Prostate gland (tissue), 2 donors: ENCODE measurements around the gene MTX3. TPM values are rescaled to one million over a fixed set of nuclear protein-coding genes. Genes with fewer than 3 reads are reported as not detected.

Source experiments
- DNase-seq: peaks from one replicate; pipeline ENCODE4 v3.0.0-alpha.2; 2019; ENCODE audit warnings: low spot score
- H3K27ac ChIP-seq, 2 donors: fragments of 200-600 bp; sonication (generic); 2 replicates each; pipeline ENCODE4 v1.5.1; 2017 to 2019
- H3K27me3 ChIP-seq: fragments of 200-600 bp; sonication (generic); replicated peaks from 2 replicates; pipeline ENCODE4 v1.5.1; 2019; ENCODE audit not compliant: insufficient read depth
- H3K36me3 ChIP-seq, 2 donors: fragments of 200-600 bp; sonication (generic); 1 replicate in 1 of 2; 2 replicates in 1 of 2; pipeline versions ENCODE4 v1.5.1 to v1.8.1; 2017 to 2019
- H3K4me1 ChIP-seq: fragments of 200-600 bp; sonication (generic); replicated peaks from 2 replicates; pipeline ENCODE4 v1.5.1; 2019
- H3K4me3 ChIP-seq, 2 donors: fragments of 200-600 bp; sonication (generic); 2 replicates each; pipeline ENCODE4 v1.5.1; 2017 to 2019
- H3K9me3 ChIP-seq: fragments of 200-600 bp; sonication (generic); 2 replicates; pipeline ENCODE4 v1.5.1; 2017
- POLR2A ChIP-seq: fragments of 450-650 bp; IDR thresholded peaks from one replicate; pipeline ENCODE4 v1.6.1; 2016; ENCODE audit warnings: antibody characterized with exemption, mild to moderate bottlenecking
- POLR2AphosphoS5 ChIP-seq: sonication (generic); formaldehyde crosslinking; IDR thresholded peaks from one replicate; pipeline ENCODE4 v1.6.1; 2017; ENCODE audit warnings: antibody characterized with exemption
- WGBS: methylation state at CpG from one replicate; pipeline ENCODE4 v1.1.5; 2018; 5-methylcytosine and 5-hydroxymethylcytosine counted together
- intact Hi-C: fragments of 100-400 bp; cut with DNase I; formaldehyde crosslinking; loops from one replicate; pipeline ENCODE4 v1.14.2; 2022
- total RNA-seq, 2 donors: library from RNA; depleted of rRNA; stranded (reverse); fragments of >200 nt; gene quantifications; one replicate each; pipeline ENCODE4 v1.1.0, GENCODE V29; 2016
- TF ChIP-seq, protein P1 (sequence below), 4 experiments: fragments of 200-600 bp in 2 of 4; fragments of 450-650 bp in 2 of 4; sonication (generic) in 2 of 4; IDR thresholded peaks; 1 replicate in 3 of 4; 2 replicates in 1 of 4; pipeline ENCODE4 v1.5.1; 2016 to 2019; ENCODE audit warnings: antibody characterized with exemption in 4 of 4, mild to moderate bottlenecking in 2 of 4, moderate library complexity in 2 of 4

Gene MTX3, protein sequence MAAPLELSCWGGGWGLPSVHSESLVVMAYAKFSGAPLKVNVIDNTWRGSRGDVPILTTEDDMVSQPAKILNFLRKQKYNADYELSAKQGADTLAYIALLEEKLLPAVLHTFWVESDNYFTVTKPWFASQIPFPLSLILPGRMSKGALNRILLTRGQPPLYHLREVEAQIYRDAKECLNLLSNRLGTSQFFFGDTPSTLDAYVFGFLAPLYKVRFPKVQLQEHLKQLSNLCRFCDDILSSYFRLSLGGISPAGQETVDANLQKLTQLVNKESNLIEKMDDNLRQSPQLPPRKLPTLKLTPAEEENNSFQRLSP
- 10 to 100 TPM; 16.0 to 16.5 TPM for total RNA-seq

DNA sequence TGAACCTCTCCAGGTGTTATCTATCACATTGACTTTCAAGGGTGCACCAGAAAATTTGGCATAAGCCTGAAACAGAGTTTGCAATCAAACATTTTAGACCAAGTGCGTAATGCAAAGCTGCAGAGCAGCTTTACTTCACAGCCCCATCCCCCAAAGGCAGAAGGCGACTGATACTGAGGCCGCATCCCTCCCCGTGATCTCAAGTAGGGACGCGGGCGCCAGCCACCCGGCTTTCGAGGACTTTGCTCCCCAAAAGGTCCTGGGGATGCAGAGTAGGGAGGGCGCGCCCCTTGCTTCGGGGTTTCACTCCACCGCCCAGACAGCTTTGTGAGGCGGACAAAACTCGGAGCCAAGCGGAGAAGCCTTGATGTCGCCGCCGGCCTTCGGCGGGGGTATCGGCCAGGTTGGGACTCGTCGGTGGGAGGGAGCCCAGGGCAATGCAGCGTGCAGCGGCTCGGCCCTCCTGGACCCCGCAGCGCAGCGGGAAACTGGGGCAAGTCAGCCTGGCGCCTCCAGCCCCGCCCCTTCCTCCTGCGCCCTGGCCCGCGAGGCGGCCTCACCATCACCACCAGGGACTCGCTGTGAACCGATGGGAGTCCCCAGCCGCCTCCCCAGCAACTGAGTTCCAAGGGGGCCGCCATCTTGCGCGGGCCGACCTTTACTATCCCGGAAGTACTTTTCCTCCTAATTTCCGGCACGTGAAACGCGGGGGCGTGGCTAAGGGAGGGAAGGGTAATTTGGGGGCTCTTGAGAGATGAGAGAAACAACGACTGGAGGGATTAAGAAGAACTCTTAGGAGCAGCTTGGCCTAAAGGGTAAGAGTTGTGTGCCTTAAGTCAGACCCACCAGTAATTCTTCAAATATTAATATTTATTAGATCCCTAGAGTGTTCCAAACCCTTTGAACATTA is at the start of gene MTX3:
TSS of gene MTX3 (minus strand) at position 665 of the 910 bp plus-strand sequence. CDS start at position 641, 24 bp downstream.
- Histone ChIP-seq H3K27ac (peak within 1 kb of the TSS; percentile 67 to 72), H3K36me3 (no peaks in the 10 kb centered on the region), H3K4me3 (peak within 1 kb of the TSS; percentile 64 to 78), H3K4me1 (peaks cover 7% of the 10 kb centered on the region), H3K27me3 (no peaks in the 10 kb centered on the region), H3K9me3 (no peaks in the 10 kb centered on the region)
- TF ChIP-seq POLR2A (no peak), POLR2AphosphoS5 (peak; percentile 79)
- TF ChIP-seq, protein P1, sequence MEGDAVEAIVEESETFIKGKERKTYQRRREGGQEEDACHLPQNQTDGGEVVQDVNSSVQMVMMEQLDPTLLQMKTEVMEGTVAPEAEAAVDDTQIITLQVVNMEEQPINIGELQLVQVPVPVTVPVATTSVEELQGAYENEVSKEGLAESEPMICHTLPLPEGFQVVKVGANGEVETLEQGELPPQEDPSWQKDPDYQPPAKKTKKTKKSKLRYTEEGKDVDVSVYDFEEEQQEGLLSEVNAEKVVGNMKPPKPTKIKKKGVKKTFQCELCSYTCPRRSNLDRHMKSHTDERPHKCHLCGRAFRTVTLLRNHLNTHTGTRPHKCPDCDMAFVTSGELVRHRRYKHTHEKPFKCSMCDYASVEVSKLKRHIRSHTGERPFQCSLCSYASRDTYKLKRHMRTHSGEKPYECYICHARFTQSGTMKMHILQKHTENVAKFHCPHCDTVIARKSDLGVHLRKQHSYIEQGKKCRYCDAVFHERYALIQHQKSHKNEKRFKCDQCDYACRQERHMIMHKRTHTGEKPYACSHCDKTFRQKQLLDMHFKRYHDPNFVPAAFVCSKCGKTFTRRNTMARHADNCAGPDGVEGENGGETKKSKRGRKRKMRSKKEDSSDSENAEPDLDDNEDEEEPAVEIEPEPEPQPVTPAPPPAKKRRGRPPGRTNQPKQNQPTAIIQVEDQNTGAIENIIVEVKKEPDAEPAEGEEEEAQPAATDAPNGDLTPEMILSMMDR (IDR thresholded peaks at IDR 0.05), result no peak
- WGBS, result 2% methylated on average over 50 of the region's 50 CpGs
- DNase-seq, result peak; percentile 61
- intact Hi-C loops, result no loop called here

DNA sequence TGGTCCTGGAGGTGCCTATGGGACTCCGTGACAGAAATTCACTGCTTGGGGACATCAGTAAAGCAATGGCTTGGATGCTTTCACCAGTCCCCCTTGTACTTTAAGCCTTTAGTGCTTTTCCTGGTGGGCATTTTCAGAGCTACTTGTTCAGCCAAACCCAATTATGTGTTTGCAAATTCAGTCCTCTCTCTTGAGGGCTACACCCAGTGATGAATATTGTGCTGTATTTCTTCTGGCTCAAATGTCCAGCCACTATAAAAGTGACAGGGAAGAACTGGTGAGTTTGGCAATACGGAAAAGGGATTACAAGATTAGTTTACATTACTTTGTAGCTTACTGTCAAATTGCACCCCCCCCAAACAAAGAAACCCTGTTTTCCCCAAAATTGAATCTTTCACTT is 48.6 kb upstream of the MTX3 start:
- DNase-seq, result no peak
- WGBS, result 71% methylated on average over 2 of the region's 2 CpGs
- H3K4me1 ChIP-seq, result no peaks in the 10 kb centered on the region
- no peak overlapping the region for H3K27ac ChIP-seq
- no peak overlapping the region for H3K4me3 ChIP-seq
- intact Hi-C loops, result no loop called here
- no peaks in the 10 kb centered on the region for H3K27me3 ChIP-seq
- H3K9me3 ChIP-seq, result no peaks in the 10 kb centered on the region
- TF ChIP-seq, protein P1 (IDR thresholded peaks at IDR 0.05), result no peak
- TF ChIP-seq POLR2A (no peak), POLR2AphosphoS5 (no peak)
- no peaks in the 10 kb centered on the region for H3K36me3 ChIP-seq

DNA sequence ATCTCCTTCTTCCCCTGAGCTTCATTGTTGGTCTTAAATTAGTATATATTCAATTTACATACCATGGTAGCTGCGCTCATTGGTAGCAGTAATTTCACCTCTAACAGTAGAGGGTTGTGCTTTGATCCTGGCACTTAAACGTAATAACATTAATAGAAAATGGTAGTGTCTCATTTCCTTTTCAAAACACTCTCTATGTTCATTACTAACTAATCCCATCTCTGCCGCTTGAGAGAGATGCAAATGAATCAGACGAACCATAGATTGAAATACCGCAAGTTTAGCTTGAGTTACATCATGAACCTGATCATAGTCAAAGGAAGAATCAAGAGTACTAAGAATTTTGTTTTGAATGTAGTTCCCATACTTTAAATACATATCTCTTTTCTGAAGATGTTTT is 46.3 kb upstream of the MTX3 start:
- DNase-seq, result no peak
- Histone ChIP-seq H3K27me3 (no peaks in the 10 kb centered on the region), H3K9me3 (no peaks in the 10 kb centered on the region), H3K27ac (no peak overlapping the region), H3K4me3 (no peak overlapping the region), H3K4me1 (no peaks in the 10 kb centered on the region), H3K36me3 (no peaks in the 10 kb centered on the region)
- intact Hi-C loops, result no loop called here
- TF ChIP-seq, protein P1 (IDR thresholded peaks at IDR 0.05), result no peak
- TF ChIP-seq POLR2AphosphoS5, result no peak
- no peak for TF ChIP-seq POLR2A
- WGBS, result 83% methylated on average over 5 of the region's 5 CpGs

DNA sequence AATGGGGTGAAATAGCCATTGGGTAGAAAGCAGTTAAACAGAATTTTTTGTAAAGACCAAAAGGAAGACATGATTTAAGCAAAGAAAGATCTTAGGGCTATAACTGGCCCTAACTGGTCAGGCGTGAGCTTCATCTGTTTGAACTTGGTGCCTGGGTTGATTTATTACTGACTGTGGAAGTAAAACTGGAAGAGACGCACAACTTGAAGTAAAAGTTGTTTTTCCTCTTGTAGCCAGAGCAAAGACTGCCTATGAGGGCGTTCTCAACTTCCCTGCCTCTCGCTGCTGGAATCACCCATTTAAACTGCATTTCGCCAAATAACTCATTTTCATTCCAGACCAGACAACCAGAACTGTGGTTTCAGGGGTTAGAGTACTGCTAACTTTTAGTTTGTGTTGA is 45.6 kb upstream of the MTX3 start:
- Histone ChIP-seq H3K36me3 (no peaks in the 10 kb centered on the region), H3K4me1 (no peaks in the 10 kb centered on the region), H3K9me3 (no peaks in the 10 kb centered on the region), H3K4me3 (no peak overlapping the region), H3K27ac (no peak overlapping the region), H3K27me3 (no peaks in the 10 kb centered on the region)
- DNase-seq, result no peak
- intact Hi-C loops, result no loop called here
- no peak for TF ChIP-seq POLR2AphosphoS5
- TF ChIP-seq POLR2A, result no peak
- WGBS, result 76% methylated on average over 5 of the region's 5 CpGs

DNA sequence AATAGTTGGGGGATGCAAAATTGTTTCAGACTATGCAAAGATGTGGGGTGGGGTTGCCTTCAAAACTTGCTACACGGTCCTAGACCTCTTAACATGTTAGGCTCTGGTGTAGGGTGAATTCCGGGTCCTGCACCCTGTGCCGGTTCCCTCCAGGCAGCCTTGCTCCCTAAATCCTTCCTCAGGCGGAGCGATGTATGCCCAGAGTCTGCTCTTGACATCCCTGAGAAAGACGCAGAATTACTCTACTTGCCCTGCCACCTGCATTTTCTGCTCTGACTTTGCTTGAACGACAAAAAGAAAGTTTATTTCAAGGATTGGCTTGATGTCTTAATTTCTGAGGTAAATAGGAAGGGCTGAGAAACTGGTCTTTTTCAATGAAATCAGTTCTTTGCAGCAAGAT is 44.8 kb upstream of the MTX3 start:
- H3K27ac ChIP-seq, result no peak overlapping the region
- TF ChIP-seq, protein P1 (IDR thresholded peaks at IDR 0.05), result no peak
- TF ChIP-seq POLR2A, result no peak
- no peak for TF ChIP-seq POLR2AphosphoS5
- intact Hi-C loops, result no loop called here
- WGBS, result 85% methylated on average over 7 of the region's 7 CpGs
- H3K9me3 ChIP-seq, result no peaks in the 10 kb centered on the region
- no peak for DNase-seq
- peak overlapping the region in 1 of 2 donors; percentile 29 for H3K4me3 ChIP-seq
- H3K27me3 ChIP-seq, result no peaks in the 10 kb centered on the region
- H3K4me1 ChIP-seq, result no peaks in the 10 kb centered on the region
- H3K36me3 ChIP-seq, result no peaks in the 10 kb centered on the region
